HS-5 (cell line): ENCODE data around the gene SIK3.

Experiments
- DNase-seq: peaks from one replicate; pipeline ENCODE4 v3.0.0-alpha.2; 2012; ENCODE audit warnings: low read depth

SIK3 gene

DNA sequence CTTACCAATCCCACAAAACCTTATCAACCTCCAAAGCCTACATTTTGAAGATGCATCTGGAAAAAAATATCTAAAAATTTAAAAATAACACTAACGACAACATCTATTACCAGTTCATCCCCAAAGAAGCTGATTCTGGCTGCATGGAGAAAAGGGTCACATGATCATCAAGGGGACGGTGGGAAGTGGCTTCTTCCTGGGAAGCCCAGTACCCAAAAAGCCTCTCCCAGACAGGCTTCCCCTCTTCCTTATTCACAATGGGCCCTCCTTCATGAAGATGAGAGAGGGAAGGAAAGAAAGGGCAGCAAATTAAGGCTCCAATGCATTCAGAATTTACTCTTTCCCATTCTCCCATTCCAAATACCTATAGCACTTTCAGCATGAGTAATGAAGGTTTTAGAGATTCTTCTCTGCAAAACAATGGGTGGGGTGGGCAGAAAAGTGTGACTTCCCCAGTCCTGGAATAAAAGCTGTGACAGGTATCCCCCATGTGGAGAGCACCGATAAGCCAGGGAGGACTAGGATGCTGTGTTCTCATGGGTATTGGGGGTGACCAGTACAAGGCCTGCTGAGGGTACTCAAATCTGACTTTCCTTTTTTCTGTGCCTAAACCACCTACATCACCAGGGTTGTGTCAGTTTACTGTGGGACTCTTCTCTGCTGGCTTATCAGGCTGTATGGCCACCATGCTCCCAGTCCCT lies 88.2 kb downstream of the SIK3 start:
- no peak for DNase-seq

DNA sequence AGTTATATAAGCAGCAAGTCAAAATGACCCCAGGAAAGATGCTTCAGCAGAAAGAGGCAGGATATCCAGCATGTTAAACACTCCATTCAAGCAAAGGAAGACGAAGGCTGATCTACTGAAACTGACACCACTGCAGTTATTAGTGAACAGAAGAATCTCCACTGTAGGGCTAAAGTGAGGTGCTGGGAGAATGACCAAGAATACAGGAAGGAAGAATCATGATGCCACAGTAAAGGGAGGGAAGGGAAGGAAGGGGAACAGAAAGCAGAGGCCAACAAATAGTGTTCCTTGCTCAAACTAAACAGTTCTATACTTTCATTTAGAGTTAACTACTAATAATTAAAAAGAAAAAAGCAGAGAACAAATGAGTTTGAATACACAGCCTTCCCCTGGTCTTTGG lies 92.5 kb downstream of the SIK3 start:
- DNase-seq: no peak

DNA sequence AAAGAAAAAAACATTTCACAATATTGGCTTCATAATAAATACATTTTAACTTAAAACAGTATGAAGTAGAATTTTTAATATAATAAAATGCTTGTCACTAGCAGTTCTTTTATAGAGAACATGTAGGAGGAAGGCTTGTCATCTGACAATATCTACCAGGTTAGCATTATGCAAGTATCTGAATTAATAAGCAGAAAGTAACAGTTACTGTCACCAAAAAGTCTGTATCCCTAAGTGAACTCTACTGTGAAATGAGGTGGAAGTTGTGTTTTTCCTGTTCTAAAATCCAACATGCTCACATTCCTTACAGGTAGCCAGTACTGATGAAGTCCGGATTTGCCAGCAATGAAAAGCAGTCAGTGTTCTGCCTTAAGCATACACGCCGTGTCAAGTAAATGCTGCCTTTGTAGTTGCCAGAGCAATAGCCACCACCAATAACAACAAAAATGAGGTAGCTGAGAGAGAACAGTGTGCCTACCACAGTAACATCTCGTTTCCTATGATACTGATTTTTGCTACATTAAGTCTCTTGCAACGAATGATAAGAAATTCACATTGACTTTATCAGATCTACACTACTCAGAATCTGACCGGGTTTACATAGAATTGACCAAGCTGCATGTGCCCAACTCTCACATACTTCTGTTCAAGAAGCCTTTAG lies 95.5 kb downstream of the SIK3 start:
- DNase-seq: no peak

DNA sequence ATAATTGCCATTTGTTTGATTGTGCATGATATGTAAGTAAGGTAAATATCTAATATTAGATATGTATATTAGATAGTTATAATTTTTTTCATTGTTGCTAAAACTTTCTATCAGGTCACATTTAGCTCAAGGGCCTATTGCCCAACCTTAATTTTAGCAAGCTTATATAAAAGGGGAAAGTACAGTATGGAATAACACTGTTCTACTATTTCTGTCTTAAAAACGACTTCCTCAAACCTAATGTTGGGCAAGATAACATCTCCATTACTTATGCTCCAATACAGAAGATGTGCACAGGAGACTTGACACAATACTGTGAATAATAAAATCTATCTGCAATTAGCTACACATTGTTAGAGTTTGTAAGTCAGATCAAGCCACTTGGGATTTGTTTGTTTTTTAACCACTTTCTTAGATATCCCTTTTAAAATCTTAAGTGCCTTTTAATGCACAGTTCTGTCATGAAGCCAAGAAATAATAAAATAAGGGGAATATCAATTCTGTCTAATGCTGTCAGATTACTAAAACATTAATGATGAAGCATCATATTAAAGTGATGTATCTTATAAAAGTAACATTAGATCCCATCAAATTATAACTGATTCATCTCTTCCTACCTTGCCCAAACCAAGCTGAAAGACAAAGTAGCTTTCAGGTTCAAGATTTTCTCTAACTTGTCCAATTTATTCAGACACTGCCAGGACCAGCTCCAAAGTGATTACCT lies 98.1 kb downstream of the SIK3 start:
- DNase-seq: no peak

DNA sequence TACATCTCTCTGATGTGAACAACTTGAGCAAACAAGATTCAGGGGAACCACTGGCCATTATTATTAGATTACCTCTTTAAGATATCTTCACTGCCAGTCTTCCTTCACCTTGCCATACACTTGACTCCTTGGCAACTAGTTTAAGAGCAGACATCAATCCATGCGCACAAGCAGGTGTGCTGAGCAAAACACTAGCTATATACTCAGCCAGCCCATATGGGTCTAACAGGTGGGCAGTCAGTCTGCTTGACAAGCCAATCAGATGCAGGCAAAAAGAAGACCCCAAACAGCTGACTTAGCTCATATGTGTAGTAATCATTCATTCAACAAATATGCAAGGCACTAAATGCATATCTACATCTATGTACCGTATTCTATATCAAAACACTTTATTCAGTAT lies 101.2 kb downstream of the SIK3 start:
- no peak for DNase-seq

DNA sequence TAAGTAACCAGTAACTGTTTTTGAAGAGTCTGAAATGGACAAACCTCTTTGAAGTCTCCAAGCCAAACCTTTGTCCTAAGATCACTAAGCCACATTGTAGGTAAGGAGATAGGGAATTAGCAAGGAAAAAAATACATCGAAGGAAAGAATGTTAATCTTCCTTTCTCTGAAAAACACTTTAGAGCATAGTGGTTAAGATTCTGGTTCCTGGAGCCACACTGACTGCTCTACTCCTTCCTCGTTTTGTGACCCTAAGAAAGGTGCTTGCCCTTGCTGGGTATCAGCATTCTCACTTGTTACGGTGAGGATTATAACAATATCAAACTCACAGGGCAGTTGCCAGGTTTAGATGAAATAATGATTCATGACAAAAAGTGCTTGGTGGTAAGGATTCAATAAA lies 104.0 kb downstream of the SIK3 start:
- no peak for DNase-seq

DNA sequence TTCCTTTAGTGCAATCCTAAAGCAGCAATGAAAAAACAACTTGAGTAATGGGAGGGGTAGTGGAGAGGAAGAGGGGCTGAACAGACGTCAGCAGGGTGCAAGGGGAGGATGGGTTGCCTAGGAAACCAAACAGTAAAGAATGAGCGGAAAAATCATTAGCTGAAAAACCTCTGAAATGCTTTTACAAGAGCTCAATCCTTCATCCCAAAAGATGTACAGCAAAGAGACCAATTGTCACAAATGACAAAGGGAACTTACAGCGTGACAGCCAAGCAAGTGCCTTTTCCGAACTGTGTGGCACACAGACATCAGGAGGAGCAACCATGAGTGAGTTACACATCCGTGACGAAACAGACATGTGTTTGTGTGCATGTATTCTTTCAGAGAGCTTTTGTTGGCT lies 104.6 kb downstream of the SIK3 start:
- DNase-seq: no peak

DNA sequence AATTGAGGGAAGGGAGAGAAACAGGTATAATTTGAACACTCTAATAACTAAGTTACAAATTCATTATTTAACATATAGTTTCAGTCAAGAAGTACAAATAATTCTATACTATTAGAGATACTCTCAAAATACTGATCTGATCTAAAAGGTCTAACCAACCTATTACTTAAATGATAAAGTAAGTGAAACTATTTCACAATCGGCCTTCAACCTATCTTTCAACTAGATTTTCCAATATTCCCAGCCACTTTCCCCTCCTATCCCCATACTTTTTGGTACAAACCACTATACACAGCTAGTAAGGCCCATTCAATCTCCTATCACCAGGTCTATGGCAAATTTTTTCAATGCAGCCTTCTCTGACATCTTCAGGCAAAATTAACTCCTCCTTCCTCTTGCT lies 106.7 kb downstream of the SIK3 start:
- no peak for DNase-seq

DNA sequence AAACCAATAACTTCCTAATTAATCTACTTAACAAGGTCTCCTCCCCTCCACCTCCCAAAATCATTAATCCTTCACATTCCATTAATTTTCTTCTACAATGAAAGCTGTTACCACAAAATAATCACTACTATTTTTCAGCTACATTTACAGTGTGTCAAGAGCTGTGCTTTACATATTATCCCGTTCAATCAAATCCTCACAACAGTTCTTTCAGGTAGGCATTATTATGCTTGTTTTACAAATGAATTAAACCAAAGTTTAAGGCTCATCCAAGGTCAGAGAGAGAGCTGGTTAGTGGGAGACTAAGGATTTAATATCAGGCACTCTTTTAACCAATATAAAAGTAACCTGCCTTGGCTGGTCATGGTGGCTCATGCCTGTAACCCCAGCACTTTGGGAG lies 107.4 kb downstream of the SIK3 start:
- no peak for DNase-seq

DNA sequence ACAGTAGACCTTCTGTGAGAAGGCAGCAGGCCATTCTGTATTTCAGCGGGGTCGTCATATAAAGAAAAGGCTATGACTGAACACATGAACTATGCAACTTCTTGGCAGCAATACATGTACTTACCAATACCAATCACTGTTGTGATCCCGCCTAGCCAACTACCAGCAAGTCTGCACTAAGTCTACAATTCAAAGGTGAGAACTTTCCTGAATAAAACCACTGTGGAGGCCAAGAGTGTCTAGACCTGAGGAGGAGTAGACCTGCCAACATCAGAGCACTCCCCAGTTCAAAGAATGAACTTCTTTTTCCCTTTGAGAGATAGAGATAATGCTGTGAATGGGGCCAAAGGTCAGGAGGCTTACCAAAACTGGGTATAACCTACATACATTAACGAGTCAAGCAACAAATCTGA lies 108.2 kb downstream of the SIK3 start:
- DNase-seq: peak; percentile 35

DNA sequence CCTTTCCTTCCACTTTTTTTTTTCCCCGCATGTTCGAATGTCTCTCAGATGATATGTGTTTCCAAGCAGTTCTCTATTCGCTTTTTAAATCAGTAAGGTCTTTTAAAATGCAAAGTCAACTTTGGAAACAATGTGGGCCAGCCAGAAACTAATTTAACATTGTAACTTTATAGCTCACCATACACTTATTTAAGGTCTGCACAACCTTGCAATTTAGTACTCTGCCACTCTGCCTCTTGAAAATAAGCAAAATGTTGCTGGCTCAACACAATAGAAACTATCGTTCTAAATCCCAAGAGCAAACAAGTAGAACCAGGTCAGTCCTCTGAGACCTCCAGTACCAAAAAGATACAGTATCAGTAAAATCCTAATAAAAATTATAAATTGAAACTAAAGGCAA lies 109.0 kb downstream of the SIK3 start:
- DNase-seq: no peak

DNA sequence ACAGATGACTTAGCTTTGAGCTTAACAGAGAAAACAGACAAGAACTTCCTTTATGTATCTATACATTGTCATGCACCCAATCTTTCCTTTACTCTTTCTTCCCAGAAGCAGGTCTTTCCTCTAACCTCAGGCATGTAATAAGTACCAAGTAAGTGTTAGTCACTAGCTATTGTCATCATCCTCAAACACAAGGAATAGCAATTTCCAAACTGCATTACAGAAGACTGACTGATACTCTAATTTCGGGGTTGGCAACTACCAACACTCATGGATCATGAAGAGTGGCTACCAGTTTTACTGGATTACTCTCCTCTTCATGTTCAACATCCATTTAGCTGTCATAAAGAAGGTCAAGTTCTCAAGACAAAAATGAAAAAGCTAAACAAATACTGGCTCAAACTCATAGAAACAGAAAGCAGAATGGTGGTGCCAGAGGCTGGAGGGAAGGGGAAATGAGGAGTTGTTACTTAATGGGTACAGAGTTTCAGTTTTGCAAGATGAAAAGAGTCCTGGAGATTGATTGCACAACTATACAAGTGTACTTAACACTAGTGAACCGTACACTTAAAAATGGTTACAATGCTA lies 111.6 kb downstream of the SIK3 start:
- peak; percentile 77 for DNase-seq

DNA sequence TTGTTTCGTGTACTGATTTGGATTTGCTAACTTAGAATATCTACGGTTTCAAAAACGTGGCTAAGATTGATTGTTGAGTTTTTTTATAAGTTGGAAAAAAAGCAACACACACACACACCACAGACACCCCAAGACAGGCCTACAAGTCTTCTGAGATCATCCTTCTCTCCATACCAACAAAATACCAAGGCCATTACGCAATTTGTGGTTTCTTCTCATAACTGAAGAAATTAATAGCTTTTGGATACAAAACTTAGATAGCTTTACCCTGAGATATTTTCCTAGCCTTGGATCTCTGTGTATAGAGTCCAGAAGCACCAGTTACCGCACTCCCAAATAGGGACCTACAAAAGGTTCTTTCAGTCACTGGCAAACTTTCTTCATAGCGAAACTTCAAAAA lies 113.6 kb downstream of the SIK3 start:
- DNase-seq: peak; percentile 82

DNA sequence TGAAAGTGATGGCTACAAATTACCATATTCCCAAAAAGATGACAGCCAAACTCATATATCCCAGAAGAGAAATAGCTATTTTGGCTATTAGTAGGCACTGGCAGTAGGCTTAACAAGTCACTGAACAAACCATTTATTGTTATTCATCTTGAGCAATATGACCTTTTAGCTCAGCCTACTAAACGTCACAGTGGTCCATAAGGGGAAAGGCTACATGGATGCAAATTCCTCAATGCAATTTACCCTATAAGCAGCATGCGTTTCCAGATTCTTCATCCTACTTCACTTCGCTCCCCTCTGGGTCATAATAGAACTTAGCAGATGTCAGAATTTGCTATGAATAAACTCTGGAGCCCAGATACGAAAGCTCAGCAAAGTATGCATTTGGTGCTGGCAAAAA lies 114.0 kb downstream of the SIK3 start:
- peak; percentile 23 for DNase-seq

DNA sequence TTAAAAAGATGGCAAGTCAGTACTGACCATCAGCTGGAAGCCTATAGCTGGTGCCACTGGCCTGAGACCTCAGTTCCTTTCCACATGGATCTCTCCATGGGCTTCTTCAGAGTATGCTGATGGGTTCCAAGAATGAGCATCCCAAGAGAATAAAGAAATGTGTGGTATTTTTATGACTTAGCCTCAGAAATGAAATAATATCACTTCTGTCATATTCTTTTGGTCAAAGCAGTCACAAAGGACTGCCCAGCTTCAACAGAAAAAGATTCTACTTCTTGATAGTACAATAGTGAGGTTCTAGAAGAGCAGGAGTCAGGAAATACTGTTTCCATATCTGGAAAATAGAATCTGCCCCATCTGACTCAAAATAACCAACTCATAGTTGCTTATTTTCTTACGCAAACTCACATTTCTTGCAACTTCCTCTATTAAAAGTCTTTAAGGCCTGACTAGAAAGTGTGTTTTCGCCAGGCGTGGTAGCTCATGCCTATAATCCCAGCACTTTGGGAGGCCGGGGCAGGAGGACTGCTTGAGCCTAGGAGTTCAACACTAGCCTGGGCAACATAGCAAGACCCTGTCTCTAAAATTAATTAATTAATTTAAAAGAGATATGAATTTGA lies 116.9 kb downstream of the SIK3 start:
- DNase-seq: no peak

DNA sequence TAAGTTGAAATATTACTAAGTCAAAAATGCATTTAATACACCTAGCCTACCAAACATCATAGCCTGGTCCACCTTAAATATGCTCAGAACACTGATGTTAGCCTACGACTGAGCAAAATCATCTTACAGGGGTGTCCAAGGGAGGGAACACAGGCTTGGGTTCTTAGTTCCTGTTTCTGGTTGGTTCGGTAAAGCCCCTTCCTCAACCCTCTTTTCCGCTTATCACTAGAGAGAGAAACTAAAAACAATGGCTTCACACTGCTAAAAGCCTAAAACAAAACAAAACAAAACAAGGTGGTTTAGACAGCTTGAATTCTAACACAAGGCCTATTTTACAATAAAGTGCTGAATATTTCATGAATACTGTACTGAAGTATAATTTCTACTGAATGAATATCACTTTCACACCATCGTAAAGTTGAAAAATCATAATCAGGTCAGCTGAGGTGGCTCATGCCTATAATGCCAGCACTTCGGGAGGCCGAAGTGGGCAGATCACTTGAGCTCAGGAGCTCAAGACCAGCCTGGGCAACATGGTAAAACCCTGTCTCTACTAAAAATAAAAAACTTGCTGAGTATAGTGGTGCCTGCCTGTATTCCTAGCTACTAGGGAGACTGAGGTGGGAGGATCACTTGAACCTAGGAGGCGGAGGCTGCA lies 118.0 kb downstream of the SIK3 start:
- DNase-seq: no peak

DNA sequence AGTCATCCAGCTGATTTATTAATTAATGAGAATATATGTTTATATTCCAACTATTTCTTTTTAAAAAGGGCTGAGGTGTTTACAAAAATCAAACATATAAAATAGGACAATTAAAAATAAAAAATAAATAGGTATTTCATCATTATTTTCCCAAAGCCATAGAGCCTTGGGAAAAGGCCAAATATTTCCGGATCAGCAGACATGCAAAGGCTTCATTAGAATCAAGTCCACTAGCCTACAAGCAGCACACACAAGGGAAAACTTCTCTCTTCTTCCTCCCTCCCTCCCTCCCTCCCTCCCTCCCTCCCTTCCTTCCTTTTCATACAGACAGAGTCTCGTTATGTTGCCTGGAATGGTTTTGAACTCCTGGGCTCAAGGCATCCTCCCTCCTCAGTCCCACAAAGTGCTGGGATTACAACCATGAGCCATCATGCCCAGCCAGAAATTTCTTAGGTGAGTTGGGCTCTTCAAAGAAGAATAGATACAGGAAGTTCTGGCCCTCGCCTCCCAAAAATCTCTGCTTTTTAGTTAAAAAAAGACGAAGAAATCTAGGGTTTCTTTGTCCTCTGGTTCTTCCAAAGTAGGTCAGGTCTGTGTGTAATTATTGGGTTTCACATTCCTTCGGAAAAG lies 121.2 kb downstream of the SIK3 start:
- no peak for DNase-seq

DNA sequence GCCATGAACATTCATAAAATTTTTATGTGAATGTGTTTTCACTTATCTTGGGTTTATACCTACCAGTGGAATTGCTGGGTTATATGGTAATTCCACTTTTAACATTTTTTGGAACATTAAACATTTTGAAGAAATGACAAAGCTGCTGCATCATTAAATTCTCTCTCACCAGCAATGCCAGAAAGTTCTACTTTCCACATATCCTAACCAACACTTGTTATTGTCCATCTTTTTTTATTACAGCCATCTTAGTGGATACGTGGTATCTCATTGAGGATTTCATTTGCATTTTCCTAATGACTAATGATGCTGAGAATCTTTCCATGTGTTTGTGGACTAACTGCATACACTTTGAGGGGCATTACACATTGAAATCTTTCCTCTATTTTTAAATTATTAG lies 122.6 kb downstream of the SIK3 start:
- no peak for DNase-seq

DNA sequence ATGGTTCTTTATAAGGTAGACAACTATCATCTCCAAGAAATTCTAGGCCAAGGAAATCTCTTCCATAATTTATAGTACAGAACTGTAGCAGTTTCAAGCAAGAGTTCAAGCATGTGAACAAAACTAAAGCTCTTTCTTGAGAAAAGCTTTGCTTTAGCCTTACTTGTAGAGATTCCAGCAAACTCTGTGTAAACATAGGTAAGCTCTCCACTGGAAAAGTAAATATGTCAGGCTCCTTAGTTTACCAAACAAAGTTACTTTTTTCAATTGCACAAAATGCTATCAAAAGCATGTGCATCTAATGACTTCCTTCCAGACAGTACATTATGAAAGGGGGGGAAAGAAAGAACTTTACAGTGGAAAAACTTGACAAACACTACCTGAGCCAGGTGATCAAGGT lies 125.0 kb downstream of the SIK3 start:
- DNase-seq: no peak

DNA sequence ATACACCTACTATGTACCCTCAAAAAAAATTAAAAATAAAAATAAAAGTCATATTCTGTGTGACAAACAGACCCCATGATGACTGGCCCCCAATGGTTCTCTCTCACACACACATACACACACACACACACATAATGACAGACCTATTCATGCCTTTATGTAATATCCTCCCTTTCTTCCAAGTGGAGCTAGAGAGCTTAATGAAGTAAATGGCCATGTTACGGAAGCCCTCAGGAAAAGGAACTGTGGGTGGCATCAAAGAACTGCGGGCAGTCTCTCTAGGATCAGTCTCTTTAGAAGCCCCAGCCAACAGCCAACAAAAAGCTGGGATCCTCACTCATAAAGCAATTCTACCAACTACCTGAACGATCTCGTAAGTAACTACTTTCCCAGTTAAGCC lies 125.5 kb downstream of the SIK3 start:
- DNase-seq: no peak

DNA sequence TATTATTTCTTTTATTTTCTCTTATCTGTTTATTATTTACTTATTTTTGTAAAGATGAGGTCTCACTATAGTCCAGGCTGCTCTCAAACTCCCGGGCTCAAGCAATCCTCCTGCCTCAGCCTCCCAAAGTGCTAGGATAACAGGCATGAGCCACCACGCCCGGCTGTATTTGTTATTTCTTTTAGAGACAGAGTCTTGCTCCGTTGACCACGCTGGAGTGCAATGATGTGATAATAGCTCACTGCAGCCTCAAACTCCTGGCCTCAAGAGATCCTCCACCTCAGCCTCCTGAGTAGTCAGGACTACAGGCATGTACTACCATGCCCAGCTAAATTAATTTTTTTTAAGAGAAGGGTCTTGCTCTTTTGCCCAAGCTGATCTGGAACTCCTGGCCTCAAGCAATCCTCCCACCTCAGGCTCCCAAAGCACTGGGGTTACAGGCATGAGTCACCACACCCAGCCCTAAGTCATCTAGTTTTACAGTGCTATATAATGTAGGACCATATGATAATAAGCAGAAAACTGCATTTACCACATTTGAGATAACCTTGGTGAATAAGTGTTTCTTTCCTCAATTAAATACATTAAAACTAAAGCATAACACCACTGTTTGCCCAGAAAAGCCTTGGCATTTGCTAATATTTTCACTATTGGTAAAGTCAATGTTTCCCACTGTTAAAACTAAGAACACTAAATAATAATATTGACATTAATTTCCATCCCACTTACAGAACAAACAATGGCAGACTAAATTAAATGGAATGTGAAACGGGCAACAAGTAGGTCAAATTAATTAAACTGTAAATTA lies 127.5 kb downstream of the SIK3 start:
- no peak for DNase-seq
